Measurements from ENCODE around the gene MANSC4.

Gene MANSC4

DNA sequence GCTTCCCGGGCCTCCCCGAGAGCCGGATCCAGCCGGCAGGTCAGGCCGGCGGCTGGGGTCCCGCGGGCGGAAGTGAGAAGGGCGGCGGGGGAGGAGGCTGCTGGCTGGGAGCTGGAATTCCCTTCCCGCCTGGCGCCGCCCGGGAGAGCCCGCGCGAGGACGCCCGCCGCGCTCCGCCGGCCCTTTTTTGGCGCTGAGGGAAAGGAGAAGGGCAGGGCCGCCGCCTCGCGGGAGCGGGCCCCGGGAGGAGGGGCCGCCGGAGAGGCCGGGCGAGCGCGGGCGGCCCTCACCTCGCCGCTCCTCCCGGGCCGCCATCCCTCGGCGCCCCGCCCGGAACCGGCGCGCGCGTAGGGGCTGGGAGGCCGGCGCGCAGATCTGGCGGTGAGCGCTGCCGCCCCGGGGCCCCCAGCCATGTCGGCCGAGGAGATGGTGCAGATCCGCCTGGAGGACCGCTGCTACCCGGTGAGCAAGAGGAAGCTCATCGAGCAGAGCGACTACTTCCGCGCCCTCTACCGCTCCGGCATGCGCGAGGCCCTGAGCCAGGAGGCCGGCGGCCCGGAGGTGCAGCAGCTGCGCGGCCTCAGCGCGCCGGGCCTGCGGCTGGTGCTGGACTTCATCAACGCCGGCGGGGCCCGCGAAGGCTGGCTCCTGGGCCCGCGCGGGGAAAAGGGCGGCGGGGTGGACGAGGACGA, at the start of gene MANSC4, which contains the start of gene KLHL42:
Gene MANSC4, minus strand, starts transcription at position 317 of the 692 bp plus-strand sequence. CDS start 8,960 bp downstream, outside the sequence.
Gene KLHL42, plus strand, starts transcription at position 314 of the 692 bp plus-strand sequence. Its CDS starts 98 bp downstream, at position 412.
- DNase-seq = peak; percentile 57

DNA sequence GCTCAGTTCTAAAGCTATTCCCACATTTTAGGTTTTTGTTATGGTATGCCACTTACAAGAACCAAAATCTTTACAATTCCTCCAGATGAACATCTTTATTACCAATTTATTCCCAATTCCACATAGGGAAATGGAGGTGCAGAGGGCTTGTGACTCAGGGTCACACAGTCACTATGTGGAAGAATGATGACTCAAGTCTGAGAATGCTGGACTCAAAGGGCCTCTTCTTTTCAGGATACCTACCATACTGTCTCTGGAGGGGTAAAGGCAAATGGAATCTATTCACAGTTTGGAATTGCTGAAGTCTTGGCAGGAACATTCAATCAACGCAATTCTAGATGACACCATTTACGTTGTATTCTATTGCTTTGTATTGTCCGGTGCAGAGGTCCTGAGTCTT, 48.2 kb upstream of the MANSC4 start:
- DNase-seq = no peak

DNA sequence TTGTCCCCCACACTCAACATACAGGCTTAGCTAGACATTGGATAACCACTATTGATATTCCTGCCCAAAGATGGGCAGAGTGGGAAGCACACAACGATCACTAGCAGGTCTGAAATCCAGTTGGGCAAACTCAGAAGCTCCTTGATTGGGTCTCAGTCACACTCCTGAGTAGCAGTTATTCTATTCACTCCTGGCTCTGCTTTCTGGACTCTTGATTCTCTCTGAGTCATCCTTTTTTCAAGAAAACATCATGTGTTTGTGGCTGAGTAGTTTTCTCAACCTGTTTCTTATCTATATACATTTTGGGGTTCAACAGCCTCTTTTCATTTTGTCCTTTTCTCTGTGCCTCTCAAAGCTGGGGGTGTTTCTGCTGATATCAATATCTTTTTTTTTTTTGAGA, 46.0 kb upstream of the MANSC4 start:
- DNase-seq = no peak

DNA sequence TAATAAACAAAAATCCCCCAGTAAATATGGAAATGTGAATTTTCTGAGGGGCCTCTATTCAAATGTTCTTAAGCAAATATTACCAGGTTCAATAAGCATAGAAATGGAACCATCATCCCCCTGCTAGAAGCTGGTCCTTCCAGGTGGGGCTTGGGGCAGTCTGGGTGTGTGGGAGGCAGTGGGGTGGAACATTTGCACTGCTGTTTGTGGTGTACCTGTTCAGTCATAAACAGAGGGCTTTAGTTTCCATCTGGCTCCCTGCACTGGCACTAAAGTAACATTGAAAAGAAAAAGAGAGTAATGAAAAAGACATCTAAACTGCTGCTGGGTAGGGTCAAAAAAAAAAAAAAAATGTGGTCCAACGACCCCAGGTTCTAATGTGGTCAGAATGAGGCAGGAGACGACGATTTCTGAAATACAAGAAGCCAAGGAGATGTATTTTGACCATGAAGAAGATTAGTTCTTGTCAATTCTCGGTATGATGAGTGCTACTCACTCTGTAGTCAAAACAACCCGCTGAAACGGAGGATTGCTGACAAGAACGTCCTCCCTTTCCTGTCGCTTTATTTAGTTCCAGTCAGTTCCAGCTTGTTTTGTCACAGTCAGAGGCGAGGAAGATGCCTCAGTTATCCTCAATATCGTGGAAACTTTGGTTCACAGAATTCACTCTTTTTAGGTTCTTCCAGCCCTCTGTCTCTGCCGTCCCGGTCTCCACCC, 44.2 kb upstream of the MANSC4 start:
- no peak for DNase-seq

DNA sequence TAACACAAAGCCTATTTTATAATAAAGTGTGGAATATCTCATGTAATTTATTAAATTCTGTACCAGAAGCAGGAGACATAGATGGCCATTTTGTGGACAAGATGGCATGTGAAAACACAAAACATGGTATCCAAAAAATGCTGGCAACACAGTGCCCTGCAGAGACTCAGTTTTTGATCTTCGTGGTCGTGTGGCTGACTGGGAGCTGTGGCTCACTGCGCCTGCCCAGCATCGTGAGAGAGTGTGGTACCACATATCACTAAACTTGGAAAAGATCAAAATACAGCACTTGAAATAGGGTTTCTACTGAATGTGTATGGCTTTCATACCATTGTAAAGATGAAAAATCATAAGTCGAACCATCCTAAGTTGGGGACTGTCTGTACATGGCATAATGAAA, 43.0 kb upstream of the MANSC4 start:
- no peak for DNase-seq

DNA sequence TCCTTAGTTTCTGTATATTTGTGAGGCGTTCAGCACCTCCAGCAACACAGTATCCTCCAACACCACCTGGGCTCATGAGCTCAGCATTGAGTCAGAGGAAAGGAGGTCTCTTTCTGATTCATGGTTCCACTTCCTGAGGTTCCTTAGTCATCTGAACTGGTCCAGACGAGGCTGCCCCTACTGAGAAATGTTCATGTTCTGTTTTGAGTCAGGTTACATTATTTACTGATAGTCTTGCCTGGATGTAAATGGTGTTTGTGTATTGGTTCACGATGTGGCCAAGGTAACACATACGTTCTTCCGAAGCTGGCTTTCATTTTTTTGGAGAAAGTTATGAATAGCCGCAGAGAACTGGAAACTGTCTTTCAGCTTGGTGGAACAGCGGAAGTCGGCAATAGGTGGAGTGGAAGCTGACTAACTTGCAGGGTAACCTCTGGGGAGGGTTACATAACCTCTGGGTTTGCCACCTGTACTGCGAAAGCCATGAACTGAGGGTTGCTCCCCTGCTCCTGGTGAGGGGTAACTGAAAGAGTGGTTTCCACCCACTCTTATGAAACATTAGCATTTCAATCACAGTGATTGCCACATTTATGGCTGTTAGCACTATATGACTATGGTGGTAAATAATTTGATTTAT, 42.2 kb upstream of the MANSC4 start:
- DNase-seq = peak; percentile 47

DNA sequence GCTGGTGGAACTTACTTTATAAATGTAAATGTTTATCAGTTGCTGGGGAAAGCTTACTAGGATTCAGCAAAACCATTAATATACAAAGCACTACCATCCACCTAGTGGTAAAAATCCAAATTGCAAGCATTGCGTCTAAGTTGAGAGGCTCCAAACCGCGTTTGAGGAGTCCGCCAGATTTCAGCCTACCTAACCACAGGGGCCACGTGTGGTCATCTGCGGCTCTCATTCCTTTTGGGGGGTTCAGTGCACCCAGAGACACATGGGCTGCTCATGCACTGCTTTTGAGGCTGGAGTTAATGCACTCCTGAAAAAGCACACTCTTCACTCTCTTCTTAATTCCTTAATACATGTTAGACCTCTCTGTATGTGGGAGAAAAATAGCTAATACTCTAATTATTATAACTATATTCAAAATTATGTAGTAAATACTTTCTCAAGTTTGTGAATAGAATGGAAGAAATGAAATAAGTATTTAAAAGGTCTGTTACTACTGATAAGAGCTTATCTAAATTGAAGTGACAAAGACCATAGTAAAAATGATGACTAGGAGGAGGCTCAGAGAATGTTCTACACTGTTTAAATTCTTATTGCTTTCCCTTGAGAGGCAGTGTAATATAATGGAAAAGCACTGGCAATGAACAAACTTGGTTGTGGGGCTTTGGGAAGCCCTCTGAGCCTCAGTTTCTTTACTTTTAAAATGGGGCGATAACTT, 41.4 kb upstream of the MANSC4 start:
- DNase-seq = no peak

DNA sequence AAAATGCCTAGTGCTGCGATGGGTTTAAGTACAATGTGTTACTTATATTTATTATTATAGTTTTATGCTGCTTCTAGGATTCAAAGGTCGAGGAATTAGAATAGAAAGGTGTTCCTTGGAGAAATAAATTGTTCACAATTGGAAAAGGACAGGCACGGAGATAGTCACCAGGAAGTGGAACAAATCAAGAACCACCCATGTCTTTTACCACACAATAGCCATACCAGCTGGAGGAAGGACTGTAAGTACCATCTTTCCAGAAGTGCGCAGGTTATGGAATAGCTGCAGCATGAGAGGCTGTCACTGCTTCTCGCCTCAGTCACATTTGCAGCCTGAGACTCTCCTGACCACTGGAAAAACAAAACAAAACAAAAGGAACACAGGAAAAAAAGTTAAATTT, 40.5 kb upstream of the MANSC4 start:
- no peak for DNase-seq

DNA sequence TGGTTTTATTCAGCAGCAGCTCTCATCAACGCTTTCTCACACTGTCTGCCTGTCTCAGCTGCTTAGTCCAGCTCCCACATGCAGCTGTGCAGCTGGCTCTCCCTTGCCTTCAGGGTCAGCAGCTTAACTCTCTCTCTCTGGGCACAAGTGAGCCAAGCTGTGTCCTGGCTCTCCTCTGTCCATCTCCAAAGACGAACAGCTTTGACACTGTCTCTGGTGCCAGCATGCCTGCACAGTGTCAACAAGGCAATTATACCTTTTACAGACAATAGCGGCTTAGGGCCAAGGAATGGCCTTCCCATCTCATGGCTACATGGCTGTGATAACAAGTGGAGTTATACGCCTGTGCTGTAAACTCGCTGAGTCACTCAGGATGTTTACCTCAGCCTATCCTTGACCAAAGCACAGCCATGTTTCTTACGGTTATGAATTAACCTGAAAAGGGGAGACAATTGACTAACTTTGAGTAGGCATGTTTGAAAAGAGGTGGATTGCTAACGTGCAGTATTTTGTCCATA, 38.4 kb upstream of the MANSC4 start:
- no peak for DNase-seq

DNA sequence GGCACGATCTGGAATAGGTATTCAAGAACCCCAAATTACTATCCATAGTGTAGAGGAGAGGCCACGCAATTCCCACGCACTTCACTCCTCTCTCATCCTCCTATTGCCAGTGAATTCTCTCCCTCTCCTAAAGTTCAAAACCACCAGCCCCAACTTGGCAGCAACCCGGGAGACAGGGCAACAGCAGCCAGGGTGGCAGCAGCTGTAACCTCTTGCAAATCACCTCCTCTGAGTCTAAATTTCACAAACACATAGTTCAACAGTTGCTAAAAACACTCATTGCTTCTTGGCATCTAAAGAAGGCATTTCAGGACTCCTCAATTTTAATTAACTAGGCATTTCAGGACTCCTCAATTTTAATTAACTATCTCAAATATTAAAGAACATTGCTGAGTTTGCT, 37.7 kb upstream of the MANSC4 start:
- DNase-seq = no peak

DNA sequence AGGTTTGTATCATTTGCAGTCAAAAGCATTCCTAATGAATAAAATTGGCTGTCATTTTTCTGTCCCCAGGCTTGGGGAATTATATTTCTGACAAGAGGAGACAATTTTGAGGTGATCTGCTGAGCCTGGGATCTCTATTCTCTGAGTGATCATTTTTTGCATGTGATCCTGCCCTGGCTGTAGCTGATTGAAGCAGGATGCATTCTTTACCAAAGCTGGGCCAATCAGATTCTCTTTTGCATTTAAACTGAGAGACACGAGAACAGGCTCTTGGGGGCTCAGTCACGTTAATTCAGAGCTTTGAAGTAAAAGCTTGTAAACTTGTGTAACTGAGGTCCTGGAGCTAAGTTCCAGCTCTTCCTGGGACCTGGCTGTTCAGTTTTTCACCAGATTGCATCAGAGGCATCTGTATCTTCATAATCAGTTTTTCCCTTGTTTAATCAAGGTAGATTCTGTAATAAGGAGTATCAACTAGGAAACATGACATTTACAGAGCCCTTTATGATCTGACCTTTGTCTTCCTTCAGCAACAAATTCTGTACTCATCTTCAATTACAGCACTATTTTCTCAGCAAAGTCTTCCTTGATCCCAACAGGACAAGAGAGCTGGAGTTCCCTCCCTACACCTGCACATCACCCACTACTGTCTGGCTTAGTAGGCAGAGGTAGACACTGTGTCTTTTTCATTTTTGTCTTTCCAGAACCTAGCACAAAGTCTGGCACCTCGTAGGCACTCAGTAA, 35.0 kb upstream of the MANSC4 start:
- DNase-seq = no peak

DNA sequence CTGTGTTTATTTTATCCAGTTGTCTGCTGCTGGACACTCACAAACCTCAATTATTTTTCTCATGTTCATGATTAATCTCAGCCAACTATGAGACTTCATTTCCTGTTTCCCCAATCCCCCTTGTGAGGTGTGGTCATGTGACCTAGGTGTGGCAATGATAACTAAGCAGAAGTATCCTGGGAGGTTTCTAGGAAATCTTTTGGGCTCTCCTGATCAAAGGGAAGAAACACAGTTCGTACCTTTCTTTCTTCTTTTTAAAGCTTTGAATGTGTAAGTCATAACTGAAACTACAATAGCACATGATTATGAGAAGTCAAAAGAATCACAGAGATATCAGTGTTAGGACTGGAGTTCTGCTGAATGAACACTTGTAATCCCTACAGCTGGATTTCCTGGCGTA, 34.4 kb upstream of the MANSC4 start:
- no peak for DNase-seq

DNA sequence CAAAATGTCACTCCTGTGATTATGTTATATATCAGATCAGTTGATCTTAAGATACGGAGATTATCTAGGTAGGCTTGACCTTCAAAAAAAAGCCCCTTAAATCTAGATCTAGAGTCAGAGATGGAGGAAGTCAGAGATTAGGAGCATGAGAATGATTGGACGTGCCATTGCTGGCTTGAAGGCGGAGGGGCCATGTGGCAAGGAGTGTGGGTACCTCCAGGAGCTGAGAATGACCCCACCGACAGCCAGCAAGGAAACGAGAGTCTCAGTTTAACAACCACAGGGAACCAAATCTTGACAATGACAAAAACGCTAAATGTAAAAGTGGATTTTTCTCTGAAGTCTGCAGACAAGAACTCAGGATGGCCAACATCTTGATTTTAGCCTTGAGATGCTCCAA, 32.5 kb upstream of the MANSC4 start:
- DNase-seq = no peak

DNA sequence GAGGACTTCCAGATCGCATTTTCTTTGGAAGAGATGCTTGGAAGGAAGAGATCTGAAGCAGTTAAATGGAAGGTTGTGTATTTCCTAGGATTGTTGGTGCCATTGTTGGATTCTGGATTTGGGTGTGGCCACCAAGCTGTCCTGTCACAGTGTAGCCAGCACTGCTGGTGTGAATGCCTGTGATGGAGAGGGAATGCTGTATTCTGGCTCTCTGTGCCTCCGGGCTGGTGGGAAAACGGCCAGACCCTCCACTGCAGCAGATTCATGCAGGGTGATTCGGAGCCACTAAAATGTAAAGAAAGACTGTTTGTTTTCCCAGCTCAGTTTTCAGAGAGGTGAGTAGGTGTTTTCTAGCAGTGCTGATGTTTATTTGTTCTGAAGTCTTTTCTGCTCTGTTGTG, 30.7 kb upstream of the MANSC4 start:
- no peak for DNase-seq

DNA sequence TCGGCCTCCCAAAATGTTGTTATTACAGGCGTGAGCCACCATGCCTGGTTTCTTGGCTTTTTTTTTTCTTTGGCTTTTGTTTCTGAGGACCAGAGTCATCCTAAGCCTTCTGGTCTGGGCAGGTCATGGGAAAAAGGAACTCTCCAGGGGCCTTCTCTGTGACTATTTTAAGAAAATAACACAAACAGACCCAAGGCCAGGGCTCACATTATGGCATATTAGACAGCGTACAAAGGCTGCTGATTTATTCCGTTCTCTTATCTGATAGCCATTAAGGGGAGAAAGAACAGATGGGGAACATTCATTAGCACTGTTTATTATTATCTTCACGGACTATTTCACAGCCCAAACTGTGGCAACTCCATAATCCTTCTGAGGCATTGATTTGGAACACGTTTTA, 28.8 kb upstream of the MANSC4 start:
- DNase-seq = no peak

DNA sequence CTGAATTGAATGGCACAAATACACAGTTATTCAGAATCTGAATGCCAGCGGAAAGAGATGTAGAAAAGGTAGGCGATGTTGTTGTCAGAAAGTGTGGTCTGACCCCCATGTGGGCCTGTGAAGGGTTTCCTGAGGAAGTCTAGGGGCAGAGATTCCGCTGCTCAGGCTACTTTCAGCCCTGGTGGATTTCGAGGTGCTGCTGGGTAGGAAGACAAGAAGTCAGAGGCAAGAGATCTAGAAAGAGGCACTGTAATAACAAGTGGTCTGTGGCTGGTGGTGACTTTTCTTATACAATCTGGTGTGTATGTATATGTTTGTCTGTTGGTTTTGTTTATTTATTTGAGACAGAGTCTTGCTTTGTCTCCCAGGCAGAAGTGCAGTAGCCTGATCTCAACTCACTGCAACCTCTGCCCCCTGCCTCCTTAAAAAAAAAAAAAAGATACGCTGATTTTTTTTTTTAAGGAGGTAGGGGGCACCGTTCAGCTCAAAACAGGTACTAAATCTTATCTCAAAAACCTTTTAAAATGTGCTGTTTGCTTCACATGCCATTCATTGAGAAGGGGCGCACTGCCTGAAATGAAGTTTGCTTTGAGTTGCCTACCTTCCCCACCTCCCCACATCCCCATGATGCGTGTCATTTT, 27.1 kb upstream of the MANSC4 start:
- DNase-seq = no peak

DNA sequence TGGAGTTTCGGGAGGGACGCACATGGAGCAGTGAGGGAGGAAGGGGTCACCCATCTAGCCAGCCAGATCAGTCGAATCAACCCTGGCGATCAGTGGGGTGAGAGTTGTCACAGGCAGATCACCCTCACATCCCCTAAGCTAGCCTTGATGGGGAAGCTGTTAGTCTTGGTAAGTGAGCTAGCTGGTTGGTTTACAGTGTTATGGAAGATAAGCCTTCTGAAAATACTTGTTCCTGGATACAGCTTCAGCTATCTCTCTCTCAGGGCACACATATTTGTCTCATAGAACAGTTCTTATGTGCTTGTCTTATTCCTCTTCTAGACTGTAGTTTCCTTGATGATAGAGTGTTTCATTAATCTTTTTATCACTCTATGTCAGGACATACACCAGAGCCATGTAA, 26.2 kb upstream of the MANSC4 start:
- no peak for DNase-seq

DNA sequence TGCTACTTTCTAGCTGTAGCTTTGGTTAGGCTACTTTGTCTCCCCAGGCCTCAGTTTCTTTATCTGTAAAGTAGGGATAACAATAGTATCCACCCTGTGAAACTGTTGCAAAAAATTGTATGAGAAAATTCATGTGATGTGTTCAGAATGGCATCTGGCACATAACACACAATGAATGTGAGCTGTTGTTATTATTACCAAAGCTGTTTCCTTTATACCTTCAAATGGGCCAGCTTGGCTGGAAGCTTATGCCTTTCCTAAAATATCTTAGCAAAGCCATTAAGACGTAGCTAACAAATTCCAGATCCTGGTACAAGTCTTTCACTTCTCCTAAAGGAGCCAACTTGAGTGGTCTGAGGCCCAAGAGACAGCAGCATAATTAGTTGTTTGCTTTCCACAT, 25.2 kb upstream of the MANSC4 start:
- no peak for DNase-seq

DNA sequence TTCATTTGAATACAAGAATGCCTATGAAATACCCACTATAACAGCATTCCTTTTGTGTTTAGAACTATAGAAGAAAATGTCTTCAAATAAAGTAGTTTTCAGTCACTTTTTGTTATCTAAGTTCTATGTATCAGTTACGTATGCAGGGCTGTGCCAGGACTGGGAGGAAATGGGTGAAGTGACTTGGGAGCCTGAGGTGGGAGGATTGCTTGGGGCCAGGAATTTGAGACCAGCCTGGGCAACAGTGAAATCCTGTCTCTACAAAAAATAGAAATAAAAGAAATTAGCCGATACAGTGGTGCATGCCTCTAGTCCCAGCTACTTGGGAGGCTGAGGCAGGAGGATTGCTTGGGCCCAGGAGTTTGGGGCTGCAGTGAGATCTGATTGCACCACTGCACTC, 22.9 kb upstream of the MANSC4 start:
- DNase-seq = no peak

DNA sequence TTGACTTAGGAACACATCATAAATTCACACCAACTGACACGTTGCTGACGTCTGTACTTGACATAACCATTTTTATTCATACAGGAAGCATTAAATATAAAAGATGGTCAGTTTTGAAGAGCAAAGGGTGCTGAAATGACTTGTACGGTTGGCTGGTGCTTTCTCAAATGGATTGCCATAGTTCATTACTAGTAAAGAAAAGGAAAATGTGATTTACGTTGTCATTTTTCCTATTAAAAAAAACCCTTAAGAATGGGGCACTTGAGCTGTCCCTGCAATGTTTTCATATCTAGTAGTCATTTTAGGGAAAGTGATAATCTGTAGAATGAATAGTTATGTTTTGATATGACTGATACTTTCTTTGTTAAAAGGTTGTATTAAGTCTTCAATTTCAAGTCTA, 22.5 kb upstream of the MANSC4 start:
- DNase-seq = no peak

DNA sequence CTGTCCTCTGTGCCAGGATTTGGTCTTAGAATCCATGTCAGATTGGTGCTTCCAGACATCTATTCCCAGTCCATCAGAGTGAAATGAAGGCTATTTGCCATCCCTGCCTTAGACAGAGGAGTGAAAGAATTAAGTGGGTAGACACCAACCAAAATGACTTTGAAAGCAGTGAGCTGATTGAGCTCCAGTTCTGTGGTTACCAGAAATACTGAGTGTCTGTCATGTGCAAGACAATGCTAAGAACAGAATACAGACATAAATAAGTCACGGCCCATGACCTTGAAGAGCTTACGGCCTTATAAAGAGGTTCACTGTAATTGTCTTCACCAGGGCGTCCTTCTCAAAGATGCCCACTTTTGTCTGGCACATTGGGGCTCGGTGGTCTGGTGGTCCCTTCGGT, 21.6 kb upstream of the MANSC4 start:
- no peak for DNase-seq

DNA sequence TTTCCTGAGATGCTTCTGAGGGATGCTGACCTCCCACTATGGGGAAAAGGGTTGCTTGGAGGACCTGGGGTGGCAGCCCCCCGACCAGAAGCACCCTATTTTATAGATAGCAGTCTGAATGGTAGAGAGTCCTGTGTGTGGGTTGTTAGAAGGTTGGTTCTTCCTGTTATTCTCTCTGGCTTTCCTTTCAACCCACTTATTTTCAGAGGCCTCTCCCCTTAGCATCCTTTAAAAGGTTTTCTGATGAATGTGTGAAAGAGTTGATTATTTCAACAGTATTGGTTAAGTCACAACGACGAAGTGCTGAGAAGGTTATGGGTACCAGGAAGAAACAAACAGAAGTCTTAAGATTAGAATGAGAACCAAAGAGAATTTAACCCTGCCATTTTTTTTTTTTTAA, 20.8 kb upstream of the MANSC4 start:
- no peak for DNase-seq
